ENCODE results near the gene INSRR.

Gene INSRR

DNA sequence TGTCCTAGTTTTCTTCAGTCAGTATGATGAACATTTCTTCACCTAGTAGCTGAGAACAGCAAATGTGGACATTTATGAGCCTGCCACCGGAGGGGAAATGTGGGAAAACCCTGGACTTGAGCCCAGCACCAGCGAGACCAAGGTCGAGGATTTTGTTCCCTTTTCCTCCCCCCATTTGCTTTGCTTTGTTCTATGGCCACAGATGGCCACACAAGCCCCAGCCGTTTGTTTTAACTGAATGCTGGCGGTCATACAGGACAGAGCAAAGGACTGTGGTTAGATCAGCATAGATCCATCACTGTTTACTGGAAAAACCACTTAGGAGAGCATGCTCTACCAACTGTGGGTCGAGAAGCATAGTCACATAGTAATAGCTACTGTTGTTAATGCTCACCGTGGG is 63.1 kb downstream of the INSRR start:
- TF ChIP-seq GATA3 (IDR thresholded peaks at IDR 0.05; ENCODE audit: low read depth, low read length) = no peak
- TF ChIP-seq GATA2 (IDR thresholded peaks at IDR 0.05; ENCODE audit: low read depth, low read length) = no peak

DNA sequence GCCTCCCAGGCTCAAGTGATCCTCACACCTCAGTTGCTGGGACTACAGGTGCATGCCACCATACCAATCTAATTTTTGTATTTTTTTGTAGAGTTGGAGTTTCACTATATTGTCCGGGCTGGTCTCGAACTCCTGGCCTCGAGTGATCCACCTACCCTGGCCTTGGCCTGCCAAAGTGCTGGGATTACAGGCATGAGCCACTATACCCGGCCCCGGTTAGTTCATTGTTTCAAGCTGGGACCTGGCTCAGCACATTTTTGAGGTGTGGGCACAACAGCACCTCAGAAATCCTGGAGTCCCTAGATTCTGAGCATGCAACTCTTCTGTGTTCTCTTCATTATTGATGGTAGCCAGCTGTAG is 63.6 kb downstream of the INSRR start:
- TF ChIP-seq GATA3 (IDR thresholded peaks at IDR 0.05; ENCODE audit: low read depth, low read length) = no peak
- TF ChIP-seq GATA2 (IDR thresholded peaks at IDR 0.05; ENCODE audit: low read depth, low read length) = no peak

DNA sequence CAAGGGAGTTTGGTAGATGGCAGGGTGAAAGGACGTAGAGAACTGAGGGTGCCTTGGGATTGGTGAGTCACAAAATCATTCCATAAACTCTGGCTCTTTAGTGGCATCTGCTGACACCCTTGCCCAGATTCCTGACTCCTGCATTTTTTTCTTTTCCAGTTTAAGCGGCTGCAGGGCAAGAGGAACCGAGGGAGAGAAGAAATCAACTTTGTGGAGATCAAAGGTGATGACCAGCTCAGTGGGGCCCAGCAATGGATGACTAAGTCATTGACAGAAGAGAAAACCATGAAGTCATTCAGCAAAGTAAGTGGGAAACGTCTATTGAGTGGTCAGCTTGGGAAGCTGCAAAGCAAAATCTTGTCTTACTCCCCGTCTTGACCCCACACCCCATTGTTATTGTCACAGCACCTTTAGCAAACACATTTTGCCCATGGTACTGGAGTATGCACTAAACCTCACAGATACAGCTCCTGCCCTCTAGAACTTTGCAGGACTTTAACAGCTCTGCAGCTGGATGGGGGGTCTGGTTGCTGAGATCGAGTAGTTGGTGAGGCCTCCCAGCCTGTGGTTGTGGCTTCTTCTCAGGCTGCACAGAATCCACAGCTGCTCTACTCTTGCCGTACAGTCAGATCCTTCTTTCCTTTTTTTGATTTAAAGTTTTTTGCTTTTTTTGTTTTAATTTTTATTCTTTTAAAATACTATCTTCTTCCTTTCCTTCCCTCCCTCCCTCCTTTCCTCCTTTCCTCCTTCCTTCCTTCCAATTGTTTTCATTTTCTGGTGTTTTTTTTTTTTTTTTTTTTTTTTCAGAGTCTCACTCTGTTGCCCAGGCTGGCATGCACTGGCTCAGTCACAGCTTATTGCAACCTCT is 64.2 kb downstream of the INSRR start:
- no peak for TF ChIP-seq GATA3 (IDR thresholded peaks at IDR 0.05; ENCODE audit: low read depth, low read length)
- TF ChIP-seq GATA2 (IDR thresholded peaks at IDR 0.05; ENCODE audit: low read depth, low read length) = no peak

All from SH-SY5Y (cell line).